ENCODE measurements around the gene FOXD4L1. TPM values are rescaled to one million over a fixed set of nuclear protein-coding genes. Genes with fewer than 3 reads are reported as not detected.
"Not testable (repeated sequence)": the region's sequence is repeated elsewhere in the genome, so short reads cannot be mapped to it uniquely, and the experiment has no call there.

The FOXD4L1 gene
- total RNA-seq = 0.05 and 0.17 TPM in 2 replicates

DNA sequence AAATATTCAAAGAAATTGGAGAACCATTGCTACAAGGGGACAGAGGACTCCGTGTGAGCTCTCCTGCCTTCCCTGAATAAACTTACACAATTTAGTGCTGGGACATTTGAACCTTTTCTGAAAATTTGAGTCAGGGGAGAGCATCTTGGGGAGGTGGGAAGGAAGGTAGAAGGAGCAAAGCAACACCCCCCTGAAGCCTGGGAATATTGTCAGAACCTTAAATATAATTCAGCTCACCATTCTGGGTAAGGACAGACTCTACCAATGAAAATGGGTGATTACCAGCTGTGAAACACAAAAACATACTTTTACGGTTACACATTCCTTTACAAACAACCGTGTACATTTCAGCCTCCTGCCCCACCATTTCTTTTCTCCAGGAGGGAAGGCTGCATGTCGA, at the start of gene FOXD4L1:
Gene FOXD4L1, plus strand, starts transcription at position 301 of the 400 bp plus-strand sequence. CDS start 592 bp downstream, outside the sequence.
- not testable (repeated sequence) for DNase-seq

DNA sequence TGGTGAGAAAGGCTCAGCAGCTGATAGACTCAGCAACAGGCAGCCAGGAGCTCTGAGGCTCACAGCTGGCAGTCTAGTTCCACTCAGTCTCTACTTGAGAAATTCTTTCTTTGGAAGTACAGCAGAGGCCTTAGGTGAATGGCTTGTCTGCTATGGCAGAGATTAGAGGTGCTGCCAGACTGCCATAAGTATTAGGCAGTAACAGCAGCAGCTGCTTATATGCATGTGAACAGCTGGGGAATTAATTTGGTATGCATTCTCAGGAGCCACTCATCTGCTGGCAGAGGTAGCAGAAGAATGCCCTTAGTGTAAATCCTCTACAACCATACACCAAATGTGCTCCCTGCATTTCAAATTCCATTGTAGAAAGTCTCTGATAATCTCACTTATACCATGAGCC, 32.7 kb upstream of the FOXD4L1 start:
- DNase-seq = not testable (repeated sequence)

GRCh38 chr2:113476688-113477368, 21.6 kb upstream of the FOXD4L1 start:
- DNase-seq = not testable (repeated sequence)

GRCh38 chr2:113496527-113496926, 1.9 kb upstream of the FOXD4L1 start:
- DNase-seq = not testable (repeated sequence)

- DNase-seq = not testable (repeated sequence)
These were observed 787 bp downstream of the FOXD4L1 start for GRCh38 chr2:113499019-113499885.

- DNase-seq = not testable (repeated sequence)
These were observed 1.6 kb downstream of the FOXD4L1 start for GRCh38 chr2:113499886-113500722.

DNA sequence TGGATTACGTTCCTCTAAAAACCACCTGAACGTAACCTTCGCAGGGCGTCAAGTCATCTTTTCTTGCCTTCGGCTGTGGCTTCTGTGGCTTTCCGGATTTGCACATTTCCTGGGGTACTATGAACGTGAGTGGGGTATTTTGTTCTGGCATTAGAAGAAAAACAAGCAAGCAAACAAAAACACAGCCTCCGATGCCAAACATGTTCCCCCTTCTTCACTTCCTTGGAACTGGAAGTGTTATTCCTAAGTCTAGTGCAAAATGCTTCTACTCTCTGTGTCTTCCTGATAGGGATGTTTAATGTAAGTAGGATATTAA, 2.2 kb downstream of the FOXD4L1 start:
- DNase-seq = not testable (repeated sequence)

- not testable (repeated sequence) for DNase-seq
These were observed 4.0 kb downstream of the FOXD4L1 start for GRCh38 chr2:113502216-113503093.

GRCh38 chr2:113503094-113504042, 4.9 kb downstream of the FOXD4L1 start:
- DNase-seq = peak; percentile 22

DNA sequence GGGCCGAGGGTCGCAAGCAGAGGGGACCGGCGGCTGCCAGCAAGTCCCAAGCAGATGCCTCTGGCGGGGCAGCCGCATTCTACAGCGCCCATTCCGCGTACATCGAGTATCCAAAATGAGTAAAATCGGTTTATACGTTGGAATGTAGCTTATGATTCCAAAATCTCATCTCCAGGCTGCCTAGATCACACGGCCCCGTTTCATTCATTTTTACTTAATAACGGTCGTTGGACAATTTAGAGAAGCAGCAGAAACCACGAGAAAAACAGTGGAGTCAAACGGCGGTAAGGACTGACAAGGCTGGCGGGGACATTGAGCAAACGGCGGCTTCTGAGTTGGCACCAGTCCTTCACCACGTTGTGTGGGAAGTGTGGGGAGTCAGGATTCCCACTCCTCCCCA, 5.6 kb downstream of the FOXD4L1 start:
- DNase-seq = not testable (repeated sequence)

GRCh38 chr2:113507394-113508140, 9.1 kb downstream of the FOXD4L1 start:
- DNase-seq = not testable (repeated sequence)

DNA sequence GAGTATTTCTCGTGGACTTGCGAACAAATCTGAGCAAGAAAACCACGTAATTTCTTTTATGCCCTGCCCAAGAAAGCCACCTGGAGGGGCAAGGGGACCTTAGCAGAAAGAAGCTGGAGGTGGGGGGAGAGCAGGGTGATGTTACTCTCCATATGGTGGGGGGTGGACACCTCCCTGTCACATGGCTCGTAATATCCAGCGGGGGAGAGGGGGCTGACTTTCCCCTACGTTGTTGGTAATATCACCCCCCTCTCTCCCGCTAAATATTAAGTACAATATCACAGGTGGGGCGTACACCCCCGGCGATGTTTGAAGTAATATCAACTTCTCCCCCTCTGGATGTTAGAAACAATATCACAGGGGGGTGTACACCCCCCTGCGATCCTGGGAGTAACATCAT, 9.7 kb downstream of the FOXD4L1 start:
- not testable (repeated sequence) for DNase-seq

- not testable (repeated sequence) for DNase-seq
These were observed 12.4 kb downstream of the FOXD4L1 start for GRCh38 chr2:113510913-113511312.

DNA sequence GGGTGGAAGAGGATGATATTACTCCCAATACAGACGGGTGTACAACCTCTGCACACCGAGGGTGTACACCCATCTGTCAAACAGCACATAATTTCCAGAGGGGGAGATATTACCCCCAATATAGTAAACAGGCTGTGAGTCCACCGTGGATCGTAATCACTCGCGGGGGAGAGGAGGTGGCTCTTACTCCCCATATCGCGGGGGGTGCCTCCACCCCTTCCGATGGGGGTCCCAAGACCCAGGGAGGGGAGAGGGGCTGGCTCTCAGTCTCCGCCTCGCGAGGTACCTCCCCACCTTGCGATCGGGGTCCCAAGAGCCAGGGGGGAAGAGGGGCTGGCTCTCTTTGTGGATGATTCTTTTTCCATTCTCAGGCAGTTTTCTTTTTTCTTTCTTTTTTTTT, 13.4 kb downstream of the FOXD4L1 start:
- not testable (repeated sequence) for DNase-seq

DNA sequence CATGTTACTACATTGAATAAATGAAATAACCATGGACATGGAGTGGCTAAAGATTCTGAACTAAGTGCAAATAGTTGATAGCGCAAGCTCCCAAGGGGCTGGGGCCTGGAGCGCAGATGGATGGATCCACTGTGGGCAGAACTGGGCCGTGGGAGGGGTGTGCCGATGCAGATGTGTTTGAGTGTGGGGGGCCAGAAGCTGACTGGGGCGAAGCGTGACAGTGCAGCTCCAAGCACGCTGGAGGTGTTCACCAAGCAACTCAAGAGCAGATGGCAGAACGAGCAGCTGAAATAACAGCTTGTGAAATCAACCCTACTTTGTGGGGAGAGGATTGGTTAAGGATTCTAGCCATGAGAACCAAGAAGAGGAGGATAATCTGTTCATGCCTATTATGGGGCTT, 17.0 kb downstream of the FOXD4L1 start:
- not testable (repeated sequence) for DNase-seq

DNA sequence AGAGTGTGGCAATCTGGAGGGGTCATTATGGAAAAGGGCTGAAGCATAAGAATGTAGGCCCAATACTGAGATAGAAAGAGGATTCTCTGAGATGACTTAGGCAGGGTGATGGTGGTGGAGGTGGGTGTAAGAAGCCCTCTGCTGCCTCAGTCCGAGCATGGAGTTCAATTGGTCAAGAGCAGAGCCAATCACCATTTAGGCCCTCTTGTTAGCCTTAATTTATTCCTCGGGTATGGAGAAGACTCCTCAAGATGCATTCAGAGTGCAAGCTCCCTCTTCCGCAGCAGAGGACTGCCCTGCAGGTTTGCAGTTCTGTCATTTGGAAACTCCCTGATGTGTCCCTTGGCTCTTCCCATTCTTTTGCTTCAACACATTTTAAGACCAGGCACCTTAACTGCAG, 17.5 kb downstream of the FOXD4L1 start:
- DNase-seq = not testable (repeated sequence)

- not testable (repeated sequence) for DNase-seq
These were observed 18.6 kb downstream of the FOXD4L1 start for GRCh38 chr2:113517025-113517424.

DNA sequence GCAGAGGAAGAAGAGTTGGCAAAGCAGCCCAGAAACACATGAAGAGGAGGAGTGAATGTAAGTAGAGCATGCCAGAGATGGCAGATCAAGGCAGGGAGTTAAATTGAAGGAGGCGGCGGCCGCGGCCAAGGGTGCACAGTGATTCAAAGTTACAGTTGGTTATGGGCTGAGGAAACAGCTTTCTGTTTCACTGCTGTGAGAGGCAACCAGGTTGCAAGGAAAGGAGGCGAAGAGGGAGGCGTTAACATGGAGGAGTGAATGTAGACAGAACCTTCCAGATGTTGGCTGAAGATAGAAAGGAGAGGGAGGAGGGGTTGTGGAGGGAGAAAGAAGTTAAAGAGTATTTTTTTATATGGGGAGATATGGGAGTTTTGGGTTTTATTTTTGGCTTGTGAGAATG, 22.4 kb downstream of the FOXD4L1 start:
- not testable (repeated sequence) for DNase-seq

DNA sequence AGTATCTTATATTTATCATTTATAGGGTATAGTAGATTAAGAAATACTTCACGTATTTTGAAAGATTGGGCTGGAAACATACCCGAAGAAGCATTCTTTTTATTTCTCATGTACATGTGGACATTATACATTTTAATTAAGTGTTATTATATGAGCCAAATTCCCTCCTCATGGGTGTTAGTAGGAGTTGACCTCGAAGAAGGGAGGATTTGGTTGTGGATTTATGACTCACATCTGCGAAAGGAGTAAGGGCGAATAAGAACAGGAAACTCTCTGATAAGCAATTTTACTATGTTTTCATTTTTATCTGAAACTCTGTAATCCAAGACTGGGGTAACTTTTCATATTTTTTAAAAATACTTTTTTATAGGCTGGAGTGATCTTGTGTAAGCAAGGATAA, 23.0 kb downstream of the FOXD4L1 start:
- DNase-seq = not testable (repeated sequence)

GRCh38 chr2:113524986-113525385, 26.5 kb downstream of the FOXD4L1 start:
- DNase-seq = not testable (repeated sequence)
